Liver (tissue), 9 donors: Measurements from ENCODE around the gene PRDX6. TPM values are rescaled to one million over a fixed set of nuclear protein-coding genes. Genes with fewer than 3 reads are reported as not detected.
A peak's percentile ranks its signal among the peaks of the same experiment; 100 is the strongest.

Source experiments
- DNase-seq: peaks from one replicate; pipeline ENCODE4 v3.0.0-alpha.2; 2017; ENCODE audit warnings: low spot score
- H3K27ac ChIP-seq, 2 donors: one replicate each; pipeline ENCODE4 v1.7.0; 2013; ENCODE audit warnings: inconsistent platforms in 2 of 2, low read length in 2 of 2, control low read depth in 1 of 2, low read depth in 1 of 2, mild to moderate bottlenecking in 1 of 2
- H3K27me3 ChIP-seq, 4 donors: one replicate each; pipeline versions ENCODE4 v1.6.1 to v1.7.0; 2013; ENCODE audit warnings: low read length in 3 of 4, inconsistent platforms in 1 of 4, mild to moderate bottlenecking in 1 of 4, moderate library complexity in 1 of 4; ENCODE audit not compliant: control insufficient read depth in 4 of 4, insufficient read depth in 4 of 4
- H3K36me3 ChIP-seq, 4 donors: one replicate each; pipeline versions ENCODE4 v1.6.1 to v1.7.0; 2013; ENCODE audit warnings: low read length in 3 of 4, mild to moderate bottlenecking in 3 of 4, low read depth in 1 of 4, moderate library complexity in 1 of 4; ENCODE audit not compliant: control insufficient read depth in 4 of 4, insufficient read depth in 3 of 4
- H3K4me1 ChIP-seq, 4 donors: one replicate each; pipeline versions ENCODE4 v1.6.1 to v1.7.0; 2013; ENCODE audit warnings: low read length in 3 of 4, mild to moderate bottlenecking in 3 of 4, moderate library complexity in 1 of 4; ENCODE audit not compliant: control insufficient read depth in 4 of 4, insufficient read depth in 4 of 4
- H3K4me3 ChIP-seq, 3 donors: one replicate each; pipeline versions ENCODE4 v1.6.1 to v1.7.0; 2013; ENCODE audit warnings: low read length in 3 of 3, control low read depth in 1 of 3, low read depth in 1 of 3, mild to moderate bottlenecking in 1 of 3
- H3K9ac ChIP-seq, 2 donors: one replicate each; pipeline ENCODE4 v1.7.0; 2013; ENCODE audit warnings: low read length in 2 of 2, mild to moderate bottlenecking in 2 of 2, moderate library complexity in 2 of 2, control low read depth in 1 of 2, low read depth in 1 of 2
- H3K9me3 ChIP-seq, 4 donors: one replicate each; pipeline versions ENCODE4 v1.6.1 to v1.7.0; 2013; ENCODE audit warnings: low read length in 3 of 4; ENCODE audit not compliant: control insufficient read depth in 4 of 4
- ATF3 ChIP-seq: IDR thresholded peaks from 2 replicates; pipeline ENCODE4 v1.6.1; 2016; ENCODE audit warnings: antibody characterized with exemption
- CTCF ChIP-seq: fragments of 150-350 bp; IDR thresholded peaks from 2 replicates; pipeline ENCODE4 v1.5.1; 2017; ENCODE audit warnings: improper control_type of control experiment, low read depth, low read length; ENCODE audit not compliant: missing input control
- FOXA1 ChIP-seq: IDR thresholded peaks from 2 replicates; pipeline ENCODE4 v1.6.1; 2016; ENCODE audit warnings: antibody characterized with exemption
- HNF4G ChIP-seq: IDR thresholded peaks from 2 replicates; pipeline ENCODE4 v1.6.1; 2016; ENCODE audit warnings: antibody characterized with exemption
- MAX ChIP-seq: IDR thresholded peaks from 2 replicates; pipeline ENCODE4 v1.6.1; 2016; ENCODE audit warnings: antibody characterized with exemption
- RAD21 ChIP-seq, 2 donors: IDR thresholded peaks; 2 replicates each; pipeline ENCODE4 v1.6.1; 2016; ENCODE audit warnings: antibody characterized with exemption in 2 of 2, mild to moderate bottlenecking in 2 of 2
- SP1 ChIP-seq: IDR thresholded peaks from 2 replicates; pipeline ENCODE4 v1.6.1; 2018; ENCODE audit warnings: antibody characterized with exemption, mild to moderate bottlenecking
- YY1 ChIP-seq: IDR thresholded peaks from 2 replicates; pipeline ENCODE4 v1.6.1; 2016; ENCODE audit warnings: antibody characterized with exemption, mild to moderate bottlenecking
- WGBS: extraction: QIAGEN DNeasy Blood & Tissue Kit; methylation state at CpG from one replicate; pipeline ENCODE4 v1.1.7; 2013; 5-methylcytosine and 5-hydroxymethylcytosine counted together
- polyA plus RNA-seq, 2 donors: library from polyadenylated mRNA; stranded (reverse) in 1 of 2; unstranded in 1 of 2; fragments of 200-250 nt in 1 of 2; fragments of >200 nt in 1 of 2; fragmentation: Nextera tagmentation in 1 of 2; extraction: Ambion mirVana in 1 of 2; gene quantifications; one replicate each; pipeline versions ENCODE4 v1.2.1 to v1.2.3, GENCODE V29; 2013 to 2015
- total RNA-seq, 2 donors: library from RNA; depleted of rRNA; stranded (reverse); fragments of >200 nt; gene quantifications; one replicate each; pipeline ENCODE4 v1.2.3, GENCODE V29; 2014
- donor health status: healthy.
- donor health status: healthy.
- donor health status: healthy.
- donor health status: healthy.
- donor health status: healthy.

PRDX6 gene
- total and polyA plus RNA-seq, 4 donors: 147 to 370 (median 240) TPM

GRCh38 chr1:173530795-173531693 is 53.9 kb downstream of the PRDX6 start:
- WGBS: 89% methylated on average over 4 of the region's 4 CpGs
- Histone ChIP-seq H3K27me3 (no peaks in the 10 kb centered on the region), H3K9me3 (no peaks in the 10 kb centered on the region), H3K36me3 (no peaks in the 10 kb centered on the region), H3K4me1 (peaks cover 0 to 21% (median 10%) of the 10 kb centered on the region in 4 donors), H3K27ac (no peak overlapping the region), H3K9ac (no peak overlapping the region), H3K4me3 (no peak overlapping the region)
- no peak for DNase-seq
- TF ChIP-seq CTCF: no peak

- Histone ChIP-seq H3K4me1 (peaks cover 0 to 10% (median 5%) of the 10 kb centered on the region in 4 donors), H3K9ac (peak overlapping the region in 1 of 2 donors; percentile 28), H3K36me3 (no peaks in the 10 kb centered on the region), H3K4me3 (no peak overlapping the region), H3K27ac (no peak overlapping the region), H3K27me3 (no peaks in the 10 kb centered on the region), H3K9me3 (no peaks in the 10 kb centered on the region)
- TF ChIP-seq YY1: peak; percentile 50
- peak; percentile 23 for TF ChIP-seq SP1
- TF ChIP-seq RAD21 (IDR thresholded peaks at IDR 0.05): no peak
- no peak for DNase-seq
These were observed 55.1 kb downstream of the PRDX6 start for GRCh38 chr1:173532237-173532636.

- Histone ChIP-seq H3K9me3 (no peaks in the 10 kb centered on the region), H3K27me3 (no peaks in the 10 kb centered on the region), H3K4me1 (peaks cover 0 to 6% (median 1%) of the 10 kb centered on the region in 4 donors), H3K27ac (no peak overlapping the region), H3K36me3 (no peaks in the 10 kb centered on the region), H3K9ac (no peak overlapping the region), H3K4me3 (no peak overlapping the region)
- DNase-seq: no peak
- TF ChIP-seq HNF4G (no peak), MAX (no peak), ATF3 (no peak), FOXA1 (no peak)
These were observed 59.1 kb downstream of the PRDX6 start for GRCh38 chr1:173536223-173536622.

Other genes starting within 250 kb of the PRDX6 start
- gene SLC9C2, start 125.7 kb downstream of the PRDX6 start, total RNA-seq: not detected
- not detected for gene SLC9C2, start 125.7 kb downstream of the PRDX6 start, polyA plus RNA-seq
- gene TEX50, start 158.0 kb downstream of the PRDX6 start, total RNA-seq: not detected
- gene TEX50, start 158.0 kb downstream of the PRDX6 start, polyA plus RNA-seq: not detected
- not detected for gene ANKRD45, start 192.5 kb downstream of the PRDX6 start, total RNA-seq
- gene ANKRD45, start 192.5 kb downstream of the PRDX6 start, polyA plus RNA-seq: not detected
- gene KLHL20, start 237.6 kb downstream of the PRDX6 start, total RNA-seq: 10 to 100 TPM; 11.1 to 25.9 TPM
- gene KLHL20, start 237.6 kb downstream of the PRDX6 start, polyA plus RNA-seq: 1 to 10 TPM; 5.2 to 8.0 TPM